ENCODE results near the gene SPATA46.

Gene SPATA46

DNA sequence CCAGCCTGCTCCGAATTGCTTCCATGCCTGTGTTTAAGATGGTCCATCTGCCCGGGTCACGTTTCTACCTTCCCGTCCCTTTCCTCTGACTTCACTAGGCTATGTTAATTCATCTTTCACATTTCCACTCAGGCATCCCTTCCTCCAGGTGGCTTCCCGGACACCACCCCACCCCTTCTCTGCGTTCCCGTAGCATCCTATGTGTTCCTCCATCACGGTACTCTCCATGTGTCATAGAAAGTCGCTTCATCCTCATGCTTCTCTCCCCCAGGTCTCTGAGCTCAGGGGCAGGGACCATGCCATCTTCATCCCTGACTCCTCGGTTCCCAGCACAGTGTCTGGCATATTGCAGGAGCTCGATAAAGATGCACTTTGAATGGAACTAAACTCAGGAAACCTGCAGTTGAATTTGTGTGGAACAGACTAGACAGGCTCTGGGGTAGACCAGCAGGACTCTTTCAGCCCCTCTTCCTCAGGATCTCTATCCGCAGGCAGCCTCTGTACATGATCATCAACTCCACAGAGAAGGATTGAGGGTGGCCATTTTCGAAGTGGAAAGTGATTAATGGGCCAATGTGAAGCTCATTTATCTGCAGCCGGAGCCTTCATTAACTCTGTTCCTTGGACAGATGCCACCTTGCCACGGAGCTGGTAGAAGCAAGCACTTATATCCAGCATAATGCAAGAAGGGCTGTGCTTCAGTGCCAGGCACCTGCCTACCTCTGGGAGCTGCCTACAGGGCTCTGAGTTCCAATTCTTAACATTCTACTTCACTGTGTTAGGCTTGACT lies 13.9 kb upstream of the SPATA46 start:
- no peak for DNase-seq

DNA sequence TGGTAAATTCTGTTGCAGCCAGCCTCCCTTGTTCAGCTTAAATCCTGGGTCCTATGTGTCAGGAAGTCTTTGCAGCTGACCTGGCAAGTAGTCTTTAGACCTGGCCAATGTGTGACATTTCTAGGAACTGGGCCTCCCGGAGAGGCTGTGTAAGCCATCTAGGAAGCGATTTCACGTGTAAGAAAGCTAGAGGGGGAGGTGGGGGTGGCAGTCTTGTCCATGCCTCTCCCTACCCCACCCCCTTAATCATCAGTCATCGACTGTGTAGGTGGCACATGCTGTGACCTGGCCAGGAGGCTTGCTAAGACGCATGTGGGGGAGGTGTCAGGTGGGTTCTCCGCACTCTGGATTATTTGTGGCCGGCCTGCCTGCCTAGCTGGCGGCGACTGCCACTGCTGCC lies 13.3 kb upstream of the SPATA46 start:
- no peak for DNase-seq

DNA sequence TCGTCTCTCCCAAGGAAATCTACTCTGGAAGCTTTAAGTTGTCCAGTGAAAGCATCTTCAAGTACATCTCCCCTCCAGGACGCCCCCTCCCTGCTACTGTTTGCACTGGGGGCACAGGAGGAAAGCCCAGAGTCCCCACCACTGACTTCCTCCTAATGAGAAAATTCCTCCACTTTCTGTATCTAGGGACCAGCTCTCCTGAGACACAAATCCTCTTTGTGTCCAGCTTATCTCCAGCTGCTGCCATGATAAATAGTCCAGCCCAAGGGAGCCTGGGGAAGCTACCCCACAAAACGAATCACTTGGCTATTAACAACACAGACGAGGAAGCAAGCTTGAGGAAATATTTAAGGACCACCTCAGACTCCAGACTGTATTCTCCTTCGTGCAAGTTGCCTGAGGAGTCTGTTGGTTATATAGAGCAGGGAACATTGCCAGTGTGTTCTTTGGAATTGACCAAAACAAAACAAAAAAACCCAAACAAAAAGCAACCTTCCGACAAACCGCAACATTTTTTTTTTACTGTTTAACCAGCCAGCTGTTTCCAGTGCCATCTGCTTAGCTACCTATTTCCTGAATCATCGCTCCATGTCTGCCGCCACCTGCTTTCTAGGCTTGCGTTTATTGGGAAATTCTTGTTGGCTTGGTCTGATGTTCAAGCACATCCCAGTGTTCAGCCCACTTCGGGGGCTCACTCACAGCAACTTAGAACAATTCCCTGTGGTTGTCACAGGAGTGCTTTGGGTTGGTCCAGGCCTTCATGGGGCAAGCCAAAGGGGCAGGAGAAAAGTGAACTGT lies 12.6 kb upstream of the SPATA46 start:
- no peak for DNase-seq

DNA sequence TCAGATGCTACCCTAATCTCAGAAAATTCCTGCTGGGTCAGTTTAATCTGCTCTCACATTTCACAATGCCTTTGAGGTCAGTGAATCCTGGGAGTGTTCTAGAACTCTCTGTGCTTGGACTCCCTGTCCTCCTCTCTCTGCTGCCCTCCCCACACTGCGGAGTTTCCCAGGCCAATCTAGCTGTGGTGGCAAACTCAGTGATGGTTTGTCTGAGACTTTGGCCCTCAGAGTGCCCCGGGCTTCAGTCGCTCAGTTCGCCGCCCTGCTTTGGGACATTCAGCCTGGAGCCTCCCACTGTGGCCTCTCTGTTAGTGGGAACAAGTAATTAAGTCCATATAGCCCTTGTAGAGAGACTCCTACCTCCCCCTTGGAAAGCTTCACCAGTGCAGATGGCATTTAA lies 12.0 kb upstream of the SPATA46 start:
- no peak for DNase-seq

DNA sequence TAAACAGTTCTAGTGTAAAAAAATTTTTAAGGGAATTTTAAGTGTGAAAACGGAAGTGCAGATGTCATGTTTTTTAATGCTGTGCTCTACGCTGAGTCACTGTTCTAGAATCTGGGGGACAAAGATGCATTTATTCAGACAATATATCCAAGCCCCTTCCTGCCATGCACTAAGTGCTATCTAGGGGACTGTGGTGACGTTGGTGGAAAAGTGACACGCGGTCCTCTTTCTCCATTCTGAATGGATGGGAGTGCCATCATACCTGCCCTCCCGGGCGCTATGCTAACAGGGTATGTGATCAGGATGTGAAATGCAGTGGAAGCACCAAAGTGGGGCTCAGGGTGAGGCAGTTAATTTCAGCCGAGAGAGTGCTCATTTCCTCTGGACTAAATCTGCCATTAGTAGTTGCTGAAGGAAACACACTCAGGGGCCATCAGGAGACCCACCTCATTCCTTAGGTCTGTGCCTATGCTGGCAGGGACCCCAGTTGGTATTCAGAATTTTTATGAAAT lies 11.5 kb upstream of the SPATA46 start:
- DNase-seq = no peak

DNA sequence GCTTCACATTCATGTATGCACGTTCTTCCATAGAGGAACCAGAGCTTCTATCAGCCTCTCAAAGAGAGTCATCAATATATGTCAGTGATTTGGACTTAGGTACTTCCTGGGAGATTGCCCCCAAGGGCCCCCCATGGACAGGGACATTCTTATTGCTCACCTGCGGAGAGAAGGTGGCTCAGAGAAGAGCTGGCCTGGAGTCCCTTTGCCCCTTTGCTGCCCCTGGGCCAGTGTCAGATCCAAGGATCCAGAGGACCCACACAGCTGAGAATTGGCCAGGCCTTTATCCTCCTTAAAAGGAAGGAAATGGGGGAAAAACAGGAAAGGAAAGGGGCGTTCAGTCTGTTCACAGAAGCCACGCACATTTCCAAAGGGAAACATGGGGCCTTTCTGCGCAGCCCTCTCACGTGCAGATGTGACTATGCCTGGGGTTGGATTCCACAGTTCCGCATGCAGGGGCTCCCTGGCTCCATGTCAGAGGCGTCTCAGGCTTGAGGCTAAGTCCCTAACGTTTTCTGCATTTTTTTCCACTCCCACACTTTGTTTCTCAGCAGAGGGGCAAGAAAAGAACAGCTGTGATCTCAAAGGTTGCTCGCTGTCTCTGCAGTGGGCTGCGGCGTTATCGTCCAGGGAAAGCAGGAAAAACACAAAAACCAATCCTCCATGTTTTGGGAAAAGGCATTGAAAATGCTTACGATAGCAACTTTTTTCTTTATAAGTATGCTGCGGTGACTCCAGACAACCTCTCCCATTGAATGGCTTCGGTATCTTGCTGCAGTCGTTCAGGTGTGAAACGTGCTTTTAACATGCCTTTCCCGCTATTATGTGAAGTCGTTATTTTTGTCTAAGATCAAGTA lies 10.8 kb upstream of the SPATA46 start:
- no peak for DNase-seq

DNA sequence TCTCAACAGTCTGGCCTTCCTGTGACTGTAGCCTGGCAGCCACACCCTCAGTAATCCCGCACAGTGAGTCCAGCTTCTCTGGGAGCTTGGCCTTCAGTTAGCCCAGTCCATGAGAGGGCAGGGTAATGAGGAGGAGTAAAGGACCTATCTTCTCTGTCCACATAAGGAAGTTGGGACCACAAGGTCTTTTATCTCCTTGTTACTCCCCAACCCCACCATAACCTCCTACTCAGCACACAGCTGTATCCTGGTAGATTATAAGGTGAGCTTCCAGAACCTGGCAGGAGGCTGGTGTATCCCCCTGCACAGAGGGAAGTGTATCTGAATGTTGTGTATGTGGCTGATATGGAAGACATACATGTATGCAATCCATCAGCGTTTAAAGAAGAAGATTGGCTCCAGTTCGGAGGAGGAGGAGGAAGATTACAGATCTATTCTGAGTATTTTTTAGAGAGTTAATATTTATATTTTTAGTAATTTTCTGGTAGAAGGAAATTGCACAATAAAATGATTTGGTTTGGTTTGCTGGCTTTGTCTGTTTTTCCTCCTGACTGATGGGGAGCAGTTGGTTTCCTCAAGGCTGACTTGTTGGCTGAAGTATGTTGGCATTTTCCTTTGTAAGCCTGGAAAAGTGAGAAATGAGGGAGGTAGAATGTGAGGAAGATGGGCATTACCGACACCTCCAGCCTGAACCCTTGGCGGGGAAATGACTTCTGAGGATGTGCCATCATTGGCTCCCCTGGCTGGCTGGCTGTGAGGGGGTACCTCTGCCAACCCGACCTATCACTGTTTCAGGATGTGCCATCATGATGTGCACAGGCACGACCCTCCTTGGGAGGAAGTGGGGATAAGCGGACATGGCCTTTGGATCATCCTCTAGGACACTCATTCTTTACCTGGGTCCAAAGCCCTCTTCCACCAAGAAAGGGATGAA lies 9.9 kb upstream of the SPATA46 start:
- no peak for DNase-seq

DNA sequence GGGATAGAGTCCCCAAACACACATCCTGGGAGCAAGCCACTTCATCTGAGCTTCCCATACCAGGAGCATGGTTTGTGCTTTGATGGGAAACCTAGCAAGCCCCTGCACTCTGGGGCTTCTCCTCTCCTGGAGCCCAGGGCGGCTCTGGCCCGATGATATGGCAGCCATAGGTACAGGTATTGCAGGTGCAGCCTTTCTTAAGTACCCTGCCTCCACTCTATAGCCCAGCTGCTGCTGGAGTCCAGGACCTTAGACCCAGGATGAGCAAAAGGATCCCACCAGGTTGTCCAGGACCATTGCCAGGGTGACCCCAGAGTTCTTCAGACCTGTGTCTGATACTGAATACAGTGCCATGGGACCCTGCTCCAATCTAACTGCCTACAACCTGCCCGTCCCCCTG lies 9.0 kb upstream of the SPATA46 start:
- DNase-seq = no peak

DNA sequence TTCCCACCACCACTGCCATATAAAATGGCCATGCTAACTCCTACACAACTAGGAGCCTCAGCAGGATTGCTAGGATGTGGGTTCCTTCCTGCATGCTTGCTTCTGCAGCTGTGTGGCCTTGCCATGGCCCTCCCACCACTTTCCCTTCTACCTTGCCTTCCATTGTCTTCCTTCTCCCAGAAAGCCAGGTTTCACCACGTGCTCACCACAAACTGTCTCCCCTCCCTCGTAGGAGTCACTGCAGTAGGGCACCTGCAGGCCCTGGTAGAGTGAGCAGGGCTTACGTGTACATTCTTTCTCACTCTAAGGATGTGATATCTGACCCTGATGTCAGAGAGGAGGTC lies 8.6 kb upstream of the SPATA46 start:
- DNase-seq = no peak

DNA sequence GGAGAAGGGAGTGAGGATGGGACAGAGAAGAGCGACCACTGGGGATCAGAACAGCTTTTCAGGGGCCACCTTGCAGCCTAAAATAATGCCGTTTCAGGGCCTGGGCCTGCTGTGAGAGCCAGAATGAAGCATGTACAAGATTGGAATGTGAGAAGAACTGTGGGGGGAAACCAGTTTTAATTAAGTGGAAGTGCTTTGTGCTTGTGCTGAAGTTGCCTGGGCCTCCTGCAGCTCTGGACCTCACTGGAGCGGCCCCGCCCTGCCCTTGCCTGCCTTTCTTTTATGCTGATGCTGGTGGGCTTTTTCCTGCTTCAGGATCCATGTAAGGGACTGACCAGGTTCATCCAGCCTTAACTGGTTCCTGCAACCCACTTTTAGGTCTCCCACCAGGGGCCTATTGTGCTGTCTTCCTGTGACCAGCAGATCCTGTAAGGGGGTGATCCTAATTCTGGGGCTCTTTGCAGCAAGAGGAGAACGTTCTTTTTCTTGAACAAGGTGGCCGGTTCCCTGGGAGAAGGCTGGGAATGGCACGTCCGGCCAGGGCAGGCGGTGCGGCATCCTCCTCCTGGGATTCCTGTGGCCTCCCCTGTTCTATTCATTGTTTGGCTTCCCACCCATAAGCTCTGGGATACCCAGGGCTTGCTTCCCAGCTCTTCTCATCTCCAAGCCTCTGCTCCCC lies 8.1 kb upstream of the SPATA46 start:
- DNase-seq = no peak

DNA sequence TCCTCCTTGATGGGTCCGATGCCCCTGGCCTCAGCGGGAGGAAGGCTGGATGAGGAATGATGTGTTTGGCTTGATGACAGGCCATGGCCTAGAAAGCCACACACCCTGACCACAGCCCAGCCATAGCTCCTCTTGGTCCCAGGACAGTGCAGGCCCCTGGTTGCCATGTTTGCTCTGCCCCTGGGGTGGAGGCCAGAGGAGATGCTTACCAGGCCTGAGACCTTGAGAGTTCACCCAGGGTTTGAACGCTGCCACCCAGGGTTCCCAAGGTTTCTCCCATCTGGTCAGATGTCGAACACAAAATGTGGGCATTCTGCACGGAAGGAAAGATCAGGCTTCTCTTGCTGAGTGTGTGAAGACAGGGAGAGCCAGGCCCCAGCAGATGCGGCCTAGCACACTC lies 7.5 kb upstream of the SPATA46 start:
- DNase-seq = no peak

DNA sequence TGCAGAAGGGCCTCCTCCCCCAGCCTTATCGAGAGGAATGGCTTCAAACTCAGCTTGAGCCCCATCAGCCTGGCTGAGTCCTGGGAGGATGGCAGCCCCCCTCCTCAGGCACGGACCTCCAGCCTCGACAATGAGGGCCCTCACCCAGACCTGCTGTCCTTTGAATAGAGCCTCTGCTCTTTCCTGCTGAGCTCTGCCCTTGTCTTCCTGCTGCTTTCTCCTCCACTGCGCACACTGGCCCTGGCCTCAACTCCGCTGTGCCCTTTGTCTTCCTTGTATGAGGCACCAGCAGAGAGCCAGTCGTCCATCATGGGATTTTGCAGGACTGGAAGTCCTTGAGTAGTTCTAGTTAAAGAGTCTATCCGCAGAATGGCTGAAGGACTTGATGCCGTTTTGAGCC lies 6.9 kb upstream of the SPATA46 start:
- no peak for DNase-seq

DNA sequence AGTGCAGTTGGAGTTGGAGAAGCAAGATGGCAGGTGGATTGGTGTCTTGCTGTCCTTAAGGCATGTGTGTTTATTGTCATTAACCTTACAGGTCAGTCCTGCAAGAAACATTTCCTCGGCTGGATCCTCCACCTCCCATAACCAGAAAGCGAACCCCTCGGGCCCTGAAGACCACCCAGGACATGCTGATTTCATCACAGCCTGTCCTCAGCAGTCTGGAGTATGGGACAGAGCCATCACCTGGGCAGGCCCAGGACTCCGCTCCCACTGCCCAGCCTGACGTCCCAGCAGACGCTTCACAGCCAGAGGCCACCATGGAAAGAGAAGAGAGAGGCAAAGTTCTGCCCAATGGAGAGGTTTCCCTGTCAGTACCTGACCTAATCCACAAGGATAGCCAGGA lies 6.4 kb upstream of the SPATA46 start:
- no peak for DNase-seq

DNA sequence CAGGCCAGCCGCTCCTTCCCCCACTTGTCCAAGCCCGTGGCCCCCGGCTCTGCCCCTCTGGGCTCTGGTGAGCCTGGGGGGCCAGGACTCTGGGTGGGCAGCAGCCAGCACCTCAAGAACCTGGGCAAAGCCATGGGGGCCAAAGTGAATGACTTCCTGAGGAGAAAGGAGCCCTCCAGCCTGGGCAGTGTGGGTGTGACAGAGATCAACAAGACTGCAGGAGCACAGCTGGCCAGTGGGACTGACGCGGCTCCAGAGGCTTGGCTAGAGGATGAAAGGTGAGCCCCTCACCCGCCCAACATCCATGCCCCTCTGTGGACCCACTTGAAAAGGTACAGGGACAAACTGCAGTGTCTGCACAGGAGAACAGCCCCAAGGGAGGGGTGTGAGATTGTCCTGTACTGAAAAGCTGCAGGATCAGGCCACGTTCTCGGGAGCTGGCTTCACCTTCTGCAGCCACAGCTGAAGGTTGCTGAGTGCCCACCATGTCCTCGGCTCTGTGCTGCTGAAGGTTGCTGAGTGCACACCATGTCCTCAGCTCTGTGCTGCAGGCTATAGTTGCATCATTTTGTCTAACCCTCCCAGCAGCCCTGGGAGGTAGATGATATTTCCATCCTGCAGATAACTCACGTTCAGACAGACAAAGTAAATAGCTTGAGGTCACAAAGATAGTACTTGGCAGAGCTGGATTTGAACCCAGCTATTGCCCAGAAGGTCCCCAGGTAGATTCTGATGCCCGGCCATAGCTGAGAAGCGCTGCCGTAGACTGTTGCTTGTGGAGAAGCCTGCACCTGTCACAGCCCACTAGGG lies 5.5 kb upstream of the SPATA46 start:
- DNase-seq = no peak

DNA sequence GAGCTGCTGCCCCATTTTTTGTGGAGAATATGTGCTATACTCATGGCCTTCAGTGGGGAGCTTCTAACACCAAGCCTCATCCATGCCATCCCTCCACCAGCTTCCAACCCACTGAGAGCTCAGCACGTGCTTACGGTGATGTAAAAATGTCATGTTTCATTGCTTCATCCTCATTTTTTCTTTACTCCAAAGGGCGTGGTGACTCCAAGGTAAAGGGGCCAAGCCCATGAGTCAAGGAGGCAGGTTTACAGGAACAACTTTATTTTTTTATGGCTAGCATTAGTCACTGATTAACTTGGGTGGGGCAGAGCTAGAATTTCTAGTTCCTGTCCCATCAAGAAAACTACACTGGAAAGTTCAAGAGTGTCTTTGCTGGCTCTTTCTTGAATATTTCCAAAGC lies 4.7 kb upstream of the SPATA46 start, which contains the start of gene C1orf226:
C1orf226 (plus strand) TSS at position 346 of the 400 bp plus-strand sequence. CDS start 174 bp downstream, outside the sequence.
- DNase-seq = no peak

DNA sequence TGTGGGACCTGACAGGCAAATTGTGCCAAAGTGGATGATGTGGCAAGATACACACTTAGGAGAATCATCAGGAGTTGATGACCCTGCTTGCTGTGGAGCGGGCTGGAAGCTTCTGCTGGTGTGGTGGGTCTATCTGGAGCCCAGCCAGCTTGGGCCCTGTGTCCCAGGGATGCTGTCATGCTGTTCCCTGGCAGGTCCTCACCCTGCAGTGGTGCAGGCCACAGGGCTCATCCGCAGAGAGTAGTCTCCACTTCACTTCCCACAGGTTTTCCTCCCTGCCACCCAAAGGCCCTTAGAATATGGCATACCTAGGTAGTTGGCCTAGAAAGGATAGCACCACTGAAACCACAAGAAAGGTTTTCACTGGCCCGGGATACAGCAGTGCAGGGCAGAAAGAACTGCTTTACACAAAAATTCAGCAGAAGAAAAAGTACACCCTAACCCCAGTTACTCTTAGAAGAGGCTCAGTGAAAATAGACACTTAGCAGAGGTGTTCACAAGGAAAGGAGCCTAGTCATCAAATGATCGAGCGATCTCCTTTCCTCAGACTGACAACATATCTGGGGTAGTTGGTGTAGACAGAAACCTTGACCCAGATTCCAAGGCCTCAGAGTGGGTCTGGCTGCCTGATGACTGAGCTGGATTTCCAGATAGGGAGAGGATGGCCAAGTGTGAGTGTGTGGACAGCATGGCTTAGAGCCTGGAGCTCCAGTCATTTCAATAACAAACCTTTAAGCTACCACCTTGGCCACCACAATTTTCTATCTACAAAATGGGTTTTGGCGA lies 3.6 kb upstream of the SPATA46 start:
- DNase-seq = no peak

DNA sequence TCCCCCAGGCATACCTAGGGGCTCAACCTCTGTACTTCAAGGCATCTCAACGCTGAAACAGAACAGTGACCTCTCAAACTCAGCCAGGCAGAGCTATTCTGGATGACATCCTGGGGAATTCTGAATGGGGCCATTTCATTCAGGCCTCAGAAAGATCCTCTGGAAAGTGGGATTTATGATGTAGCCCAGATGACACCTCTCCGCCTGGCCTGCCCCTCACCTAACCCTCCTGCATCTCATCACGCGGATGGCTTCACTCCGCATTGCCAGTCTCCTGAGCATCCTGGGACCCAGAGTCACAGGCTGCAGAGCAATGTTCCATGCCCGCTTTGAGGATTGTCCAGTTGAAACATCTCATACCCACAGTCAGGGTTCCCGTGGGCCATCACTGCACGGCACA lies 1.2 kb downstream of the SPATA46 start:
- no peak for DNase-seq

DNA sequence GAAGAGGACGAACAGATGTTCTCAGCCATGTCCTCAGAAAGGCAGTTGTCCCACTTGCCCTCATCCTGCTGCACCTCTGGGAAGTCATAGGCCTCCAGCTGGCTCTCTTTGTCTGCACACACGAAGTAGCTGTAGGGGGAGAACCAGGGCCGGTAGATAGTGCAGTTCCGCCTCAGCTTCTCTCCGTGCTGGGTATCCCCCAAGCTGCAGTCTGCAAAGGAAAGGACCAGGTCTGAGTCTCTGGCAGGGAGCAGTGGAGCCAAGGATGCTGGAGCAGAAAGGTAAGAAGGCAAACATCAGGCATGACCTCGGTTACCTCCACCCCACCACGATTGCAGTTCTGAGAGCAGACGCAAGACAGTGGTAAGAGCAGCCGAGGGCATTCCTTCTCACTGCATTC lies 2.2 kb downstream of the SPATA46 start:
- DNase-seq = no peak

DNA sequence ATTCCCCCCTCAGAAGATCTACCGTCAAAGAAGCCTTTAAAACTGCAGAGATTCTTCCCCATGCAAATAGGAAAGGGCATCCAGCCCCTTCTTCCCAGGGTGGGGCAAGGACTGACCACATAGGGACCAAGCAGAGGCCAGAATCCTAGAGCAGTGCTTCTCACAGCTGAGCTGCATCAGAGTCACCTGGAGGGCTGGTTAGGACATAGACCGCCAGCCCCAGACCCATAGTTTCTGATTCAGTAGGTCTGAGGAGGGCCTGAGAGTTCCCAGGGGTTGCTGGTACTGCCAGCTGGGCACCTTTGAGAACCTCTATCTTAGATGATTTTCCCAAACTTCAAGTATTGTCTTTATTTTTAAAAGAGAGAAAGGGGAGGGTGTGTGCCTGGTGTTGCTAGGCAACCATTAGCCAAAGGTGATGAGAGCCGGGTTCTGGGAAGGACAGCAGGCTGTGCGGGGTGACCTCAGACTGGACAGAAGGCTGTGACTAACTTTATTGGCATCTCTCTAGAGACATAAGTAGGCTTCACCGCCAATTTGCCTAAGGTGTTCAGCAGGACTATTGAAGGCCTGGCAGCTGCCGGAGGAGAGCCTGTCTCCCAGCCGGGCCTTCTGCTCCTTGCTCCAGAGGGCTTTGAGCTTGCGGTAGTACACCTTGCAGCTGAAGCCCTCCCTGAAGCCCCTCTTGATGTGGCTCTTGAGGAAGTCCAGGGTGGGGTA lies 3.0 kb downstream of the SPATA46 start:
- no peak for DNase-seq

Measured in activated effector memory CD4-positive, alpha-beta T cell treated with anti-CD3 and anti-CD28 coated beads, Interleukin-2, amount 50 U/mL, for 16 hours (primary cell).